Suprapubic skin (tissue), 3 donors: ENCODE results near the gene PMFBP1.

Experiments
- CTCF ChIP-seq, 2 donors: fragments of 200-600 bp in 1 of 2; fragments of 450-650 bp in 1 of 2; sonication (generic) in 1 of 2; IDR thresholded peaks; one replicate each; pipeline ENCODE4 v1.5.1; 2016 to 2019; ENCODE audit warnings: antibody characterized with exemption in 2 of 2, mild to moderate bottlenecking in 1 of 2, moderate library complexity in 1 of 2
- POLR2A ChIP-seq, 2 donors: fragments of 450-650 bp; IDR thresholded peaks; one replicate each; pipeline ENCODE4 v1.6.1; 2017; ENCODE audit warnings: antibody characterized with exemption in 2 of 2, mild to moderate bottlenecking in 2 of 2, moderate library complexity in 2 of 2

GRCh38 chr16:72174726-72175125 lies 2.8 kb upstream of the PMFBP1 start:
- TF ChIP-seq POLR2A (IDR thresholded peaks at IDR 0.05) (no peak), CTCF (IDR thresholded peaks at IDR 0.05) (no peak)
